DOHH2 (cell line): ENCODE data around the gene EYA2.

ENCODE experiments used
- EZH2phosphoT487 ChIP-seq: fragments of 200-600 bp; sonication (generic); IDR thresholded peaks from 2 replicates; pipeline ENCODE4 v1.6.1; 2017; ENCODE audit warnings: borderline replicate concordance, mild to moderate bottlenecking, antibody characterized with exemption, low read length, moderate library complexity, mixed read lengths
- TF ChIP-seq, protein P1 (sequence below): fragments of 200-600 bp; sonication (generic); IDR thresholded peaks from one replicate; pipeline ENCODE4 v1.5.1; 2014; ENCODE audit warnings: antibody characterized with exemption, mild to moderate bottlenecking, low read depth, low read length; ENCODE audit not compliant: poor library complexity, severe bottlenecking

DNA sequence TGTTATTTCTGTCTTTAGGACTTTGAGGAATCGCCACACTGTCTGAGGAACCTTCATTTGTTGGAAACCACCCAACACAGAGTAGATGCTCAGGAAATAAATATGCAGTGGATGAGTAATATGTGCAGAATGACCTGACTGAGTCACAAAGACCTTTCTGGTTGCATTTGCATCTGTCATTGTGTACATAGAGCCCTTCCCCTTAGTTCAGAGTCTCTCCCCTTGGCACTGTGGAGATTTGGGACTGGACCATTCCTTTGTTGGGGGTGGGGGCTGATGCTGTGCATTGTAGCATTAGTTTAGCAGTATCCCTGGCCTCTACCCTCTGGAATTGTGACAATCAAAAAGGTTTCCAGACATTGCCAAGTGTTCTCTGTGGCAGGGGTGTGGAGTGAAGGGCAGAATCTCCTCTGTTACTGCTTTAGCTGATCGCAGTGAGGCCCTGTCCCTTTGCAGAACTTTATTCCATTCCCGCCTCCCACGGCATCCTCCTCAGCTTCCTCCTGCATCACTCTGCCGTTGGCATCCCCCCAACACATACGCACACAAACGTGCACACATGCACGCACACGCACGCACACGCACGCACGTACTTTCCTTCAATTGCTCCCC lies 64.5 kb downstream of the EYA2 start:
- TF ChIP-seq, protein P1, sequence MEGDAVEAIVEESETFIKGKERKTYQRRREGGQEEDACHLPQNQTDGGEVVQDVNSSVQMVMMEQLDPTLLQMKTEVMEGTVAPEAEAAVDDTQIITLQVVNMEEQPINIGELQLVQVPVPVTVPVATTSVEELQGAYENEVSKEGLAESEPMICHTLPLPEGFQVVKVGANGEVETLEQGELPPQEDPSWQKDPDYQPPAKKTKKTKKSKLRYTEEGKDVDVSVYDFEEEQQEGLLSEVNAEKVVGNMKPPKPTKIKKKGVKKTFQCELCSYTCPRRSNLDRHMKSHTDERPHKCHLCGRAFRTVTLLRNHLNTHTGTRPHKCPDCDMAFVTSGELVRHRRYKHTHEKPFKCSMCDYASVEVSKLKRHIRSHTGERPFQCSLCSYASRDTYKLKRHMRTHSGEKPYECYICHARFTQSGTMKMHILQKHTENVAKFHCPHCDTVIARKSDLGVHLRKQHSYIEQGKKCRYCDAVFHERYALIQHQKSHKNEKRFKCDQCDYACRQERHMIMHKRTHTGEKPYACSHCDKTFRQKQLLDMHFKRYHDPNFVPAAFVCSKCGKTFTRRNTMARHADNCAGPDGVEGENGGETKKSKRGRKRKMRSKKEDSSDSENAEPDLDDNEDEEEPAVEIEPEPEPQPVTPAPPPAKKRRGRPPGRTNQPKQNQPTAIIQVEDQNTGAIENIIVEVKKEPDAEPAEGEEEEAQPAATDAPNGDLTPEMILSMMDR = no peak
- no peak for TF ChIP-seq EZH2phosphoT487
